ENCODE results near the gene SH3YL1. TPM values are rescaled to one million over a fixed set of nuclear protein-coding genes. Genes with fewer than 3 reads are reported as not detected.

The SH3YL1 gene
- total and polyA plus RNA-seq, 7 donors = 17.4 to 119 (median 33.5) TPM

- peak; percentile 96 for DNase-seq
- no peaks in the 10 kb centered on the region for H3K9me3 ChIP-seq
- H3K4me3 ChIP-seq = peak within 1 kb of the TSS; percentile 63 to 78 (median 70)
- H3K4me1 ChIP-seq = peaks cover 0 to 30% (median 27%) of the 10 kb centered on the region in 4 donors
- H3K36me3 ChIP-seq = peaks cover 0 to 3% (median 0%) of the 10 kb centered on the region in 4 donors
- WGBS, 2 donors = 1% methylated on average over 73 of the region's 73 CpGs
- TF ChIP-seq POLR2AphosphoS5 (IDR thresholded peaks at IDR 0.05) (peak; percentile 79 to 94 (median 90)), CTCF (IDR thresholded peaks at IDR 0.05) (no peak), EP300 (IDR thresholded peaks at IDR 0.05) (no peak), POLR2A (IDR thresholded peaks at IDR 0.05) (peak; percentile 63 to 64)
- intact Hi-C loops (cut with DNase I) = loop anchor here (2.0 kb wide), 1 partner anchor 412 kb away; the partner anchor contains the start of gene TMEM18
- peak within 1 kb of the TSS; percentile 71 to 82 (median 77) for H3K27ac ChIP-seq
- H3K27me3 ChIP-seq = no peaks in the 10 kb centered on the region
These were observed 949 bp upstream of the SH3YL1 start, which contains the start of gene ACP1 for GRCh38 chr2:264493-265468. Gene ACP1, plus strand, starts transcription at chr2:264947. Its CDS starts 18 bp downstream, at chr2:264965.

- TF ChIP-seq POLR2AphosphoS5 (IDR thresholded peaks at IDR 0.05) = no peak
- no peak for TF ChIP-seq POLR2A (IDR thresholded peaks at IDR 0.05)
- no peak for TF ChIP-seq CTCF (IDR thresholded peaks at IDR 0.05)
- TF ChIP-seq EP300 (IDR thresholded peaks at IDR 0.05) = no peak
- peak overlapping the region; percentile 63 to 78 (median 70) for H3K4me3 ChIP-seq
These were observed 652 bp downstream of the SH3YL1 start for GRCh38 chr2:263022-263738.

GRCh38 chr2:262117-262516 is 1.7 kb downstream of the SH3YL1 start:
- Histone ChIP-seq H3K4me1 (peaks cover 0 to 30% (median 24%) of the 10 kb centered on the region in 4 donors), H3K27ac (no peak overlapping the region), H3K9me3 (peaks cover 0 to 5% (median 0%) of the 10 kb centered on the region in 4 donors), H3K4me3 (no peak overlapping the region), H3K27me3 (no peaks in the 10 kb centered on the region), H3K36me3 (peaks cover 0 to 3% (median 0%) of the 10 kb centered on the region in 4 donors)
- DNase-seq = no peak
- TF ChIP-seq CTCF (IDR thresholded peaks at IDR 0.05) (no peak), POLR2A (IDR thresholded peaks at IDR 0.05) (no peak), EP300 (IDR thresholded peaks at IDR 0.05) (no peak), POLR2AphosphoS5 (IDR thresholded peaks at IDR 0.05) (no peak)
- intact Hi-C loops (cut with DNase I) = no loop called here
- 24 to 57% methylated on average over 3 of the region's 3 CpGs for WGBS, 2 donors

More at GRCh38 chr2:263022-263738, 652 bp downstream of the SH3YL1 start:
- no peaks in the 10 kb centered on the region for H3K9me3 ChIP-seq
- DNase-seq = no peak
- H3K4me1 ChIP-seq = peaks cover 0 to 30% (median 24%) of the 10 kb centered on the region in 4 donors
- H3K27me3 ChIP-seq = no peaks in the 10 kb centered on the region
- peak overlapping the region in 1 of 4 donors; percentile 76 for H3K27ac ChIP-seq
- 11 to 42% methylated on average over 42 of the region's 42 CpGs for WGBS, 2 donors
- H3K36me3 ChIP-seq = peaks cover 0 to 3% (median 0%) of the 10 kb centered on the region in 4 donors
- intact Hi-C loops (cut with DNase I) = no loop called here

GRCh38 chr2:260507-261161 is 3.2 kb downstream of the SH3YL1 start:
- intact Hi-C loops (cut with DNase I) = no loop called here
- H3K4me1 ChIP-seq = peaks cover 0 to 18% (median 13%) of the 10 kb centered on the region in 4 donors
- no peaks in the 10 kb centered on the region for H3K27me3 ChIP-seq
- H3K36me3 ChIP-seq = peaks cover 0 to 3% (median 0%) of the 10 kb centered on the region in 4 donors
- TF ChIP-seq EP300 (IDR thresholded peaks at IDR 0.05) (no peak), POLR2A (IDR thresholded peaks at IDR 0.05) (no peak), CTCF (IDR thresholded peaks at IDR 0.05) (no peak), POLR2AphosphoS5 (IDR thresholded peaks at IDR 0.05) (no peak)
- no peak for DNase-seq
- 69% methylated on average over 6 of the region's 6 CpGs for WGBS, 2 donors
- no peak overlapping the region for H3K27ac ChIP-seq
- H3K4me3 ChIP-seq = no peak overlapping the region
- peaks cover 0 to 5% (median 0%) of the 10 kb centered on the region in 4 donors for H3K9me3 ChIP-seq
